CD14-positive monocyte (primary cell): ENCODE measurements around the gene SMPD3. TPM values are rescaled to one million over a fixed set of nuclear protein-coding genes. Genes with fewer than 3 reads are reported as not detected.

Experiments
- DNase-seq, 3 donors: peaks; one replicate each; pipeline ENCODE4 v3.0.0-alpha.2; 2011 to 2022
- H2AFZ ChIP-seq: 2 replicates; pipeline ENCODE4 v1.6.0; 2012; ENCODE audit warnings: mild to moderate bottlenecking, low read depth, low read length, inconsistent platforms; ENCODE audit not compliant: insufficient read depth, poor library complexity, severe bottlenecking
- H3K27ac ChIP-seq, 2 donors: 1 replicate in 1 of 2; 2 replicates in 1 of 2; pipeline ENCODE4 v1.5.1; 2012 to 2013; ENCODE audit warnings: low read length in 2 of 2, control low read depth in 1 of 2, inconsistent platforms in 1 of 2, low read depth in 1 of 2, mild to moderate bottlenecking in 1 of 2
- H3K27me3 ChIP-seq, 2 donors: one replicate each; pipeline versions ENCODE4 v1.6.0 to v1.6.1; 2011 to 2013; ENCODE audit warnings: low read length in 2 of 2; ENCODE audit not compliant: control insufficient read depth in 2 of 2, insufficient read depth in 2 of 2
- H3K36me3 ChIP-seq, 2 donors: replicated peaks in 1 of 2; 1 replicate in 1 of 2; 2 replicates in 1 of 2; pipeline versions ENCODE4 v1.5.1 to v1.6.1; 2012 to 2013; ENCODE audit warnings: low read length in 2 of 2, control low read depth in 1 of 2, inconsistent platforms in 1 of 2, mild to moderate bottlenecking in 1 of 2; ENCODE audit not compliant: insufficient read depth in 2 of 2, control insufficient read depth in 1 of 2
- H3K4me1 ChIP-seq, 2 donors: 1 replicate in 1 of 2; 2 replicates in 1 of 2; pipeline versions ENCODE4 v1.5.1 to v1.6.1; 2012 to 2013; ENCODE audit warnings: low read length in 2 of 2, control low read depth in 1 of 2, inconsistent platforms in 1 of 2, mild to moderate bottlenecking in 1 of 2, moderate library complexity in 1 of 2; ENCODE audit not compliant: insufficient read depth in 2 of 2, control insufficient read depth in 1 of 2
- H3K4me2 ChIP-seq: replicated peaks from 2 replicates; pipeline ENCODE3; 2012; ENCODE audit warnings: low read length, moderate library complexity, mild to moderate bottlenecking; ENCODE audit not compliant: poor library complexity, severe bottlenecking; ENCODE audit errors: extremely low read depth
- H3K4me3 ChIP-seq, 3 experiments: fragments of 200-600 bp in 1 of 3; sonication (generic) in 1 of 3; replicated peaks in 1 of 3; 1 replicate in 2 of 3; 2 replicates in 1 of 3; pipeline ENCODE4 v1.5.1; 2011 to 2013; ENCODE audit warnings: low read length in 3 of 3, mild to moderate bottlenecking in 3 of 3, control low read depth in 2 of 3, low read depth in 2 of 3, inconsistent platforms in 1 of 3, moderate library complexity in 1 of 3
- H3K79me2 ChIP-seq: 2 replicates; pipeline ENCODE4 v1.6.0; 2012; ENCODE audit warnings: mild to moderate bottlenecking, control low read depth, inconsistent platforms, low read length, moderate library complexity; ENCODE audit not compliant: insufficient read depth
- H3K9ac ChIP-seq: 2 replicates; pipeline ENCODE4 v1.6.0; 2017; ENCODE audit warnings: low read length, mild to moderate bottlenecking; ENCODE audit not compliant: insufficient read depth, poor library complexity, severe bottlenecking
- H3K9me3 ChIP-seq, 2 donors: replicated peaks in 1 of 2; 1 replicate in 1 of 2; 2 replicates in 1 of 2; pipeline versions ENCODE4 v1.5.1 to v1.6.1; 2012 to 2013; ENCODE audit warnings: low read length in 2 of 2, control low read depth in 1 of 2; ENCODE audit not compliant: control insufficient read depth in 1 of 2, insufficient read depth in 1 of 2
- H4K20me1 ChIP-seq: 2 replicates; pipeline ENCODE4 v1.6.0; 2012; ENCODE audit warnings: mild to moderate bottlenecking, low read length, control low read depth, moderate library complexity; ENCODE audit not compliant: insufficient read depth
- H3K27ac Mint-ChIP-seq, 7 donors: one replicate each; pipeline ENCODE4 v1.8.0; 2020; ENCODE audit warnings: mild to moderate bottlenecking in 7 of 7, mixed read lengths in 7 of 7, moderate library complexity in 6 of 7, inconsistent platforms in 2 of 7
- H3K27me3 Mint-ChIP-seq, 3 donors: one replicate each; pipeline ENCODE4 v1.8.0; 2021 to 2022; ENCODE audit warnings: low read depth in 3 of 3, mild to moderate bottlenecking in 3 of 3, mixed read lengths in 3 of 3, moderate library complexity in 3 of 3, inconsistent platforms in 1 of 3
- H3K36me3 Mint-ChIP-seq, 2 donors: one replicate each; pipeline ENCODE4 v1.8.0; 2020; ENCODE audit warnings: mixed read lengths in 2 of 2, inconsistent platforms in 1 of 2, mild to moderate bottlenecking in 1 of 2
- H3K4me1 Mint-ChIP-seq: one replicate; pipeline ENCODE4 v1.8.0; 2020; ENCODE audit warnings: mild to moderate bottlenecking, mixed read lengths
- H3K4me3 Mint-ChIP-seq, 2 donors: one replicate each; pipeline ENCODE4 v1.8.0; 2020; ENCODE audit warnings: mild to moderate bottlenecking in 2 of 2, mixed read lengths in 2 of 2, moderate library complexity in 1 of 2
- H3K9me3 Mint-ChIP-seq, 7 donors: one replicate each; pipeline ENCODE4 v1.8.0; 2020 to 2022; ENCODE audit warnings: mixed read lengths in 7 of 7, mild to moderate bottlenecking in 6 of 7, moderate library complexity in 6 of 7, inconsistent platforms in 2 of 7
- CTCF ChIP-seq: fragments of 200-600 bp; IDR thresholded peaks from one replicate; pipeline ENCODE4 v1.8.0; 2022; ENCODE audit warnings: antibody characterized with exemption, mild to moderate bottlenecking
- WGBS: methylation state at CpG from one replicate; pipeline ENCODE4 v1.1.5; 2013; ENCODE audit warnings: missing lambda C conversion rate; ENCODE audit not compliant: insufficient coverage; 5-methylcytosine and 5-hydroxymethylcytosine counted together
- intact Hi-C, 2 donors: fragments of 100-400 bp; cut with micrococcal nuclease; formaldehyde crosslinking; loops; one replicate each; pipeline versions ENCODE4 v1.15.0 to v1.15.1; 2023
- polyA plus RNA-seq, 3 donors: library from polyadenylated mRNA; depleted of rRNA in 1 of 3; unstranded in 2 of 3; stranded (reverse) in 1 of 3; fragments of 300-500 nt in 2 of 3; fragments of >200 nt in 1 of 3; fragmentation: Illumina TruSeq in 2 of 3; gene quantifications; 1 replicate in 2 of 3; 2 replicates in 1 of 3; pipeline ENCODE4 v1.2.3, GENCODE V29; 2012 to 2021

The SMPD3 gene
- polyA plus RNA-seq, 3 donors: 0.40 to 1.1 (median 0.51) TPM

- no peak for TF ChIP-seq CTCF
- no peak for DNase-seq
- H2AFZ ChIP-seq: no peak overlapping the region
- H3K79me2 ChIP-seq: no peaks in the 10 kb centered on the region
- no peak overlapping the region for H3K27ac Mint-ChIP-seq
- no peaks in the 10 kb centered on the region for H3K9me3 Mint-ChIP-seq
- no peak overlapping the region for H3K4me3 Mint-ChIP-seq
- peaks cover 83 to 89% of the 10 kb centered on the region in 2 donors for H3K36me3 Mint-ChIP-seq
- no peak overlapping the region for H3K4me2 ChIP-seq
- no peaks in the 10 kb centered on the region for H3K9me3 ChIP-seq
- intact Hi-C loops: no loop called here
- peaks cover 24% of the 10 kb centered on the region for H3K4me1 Mint-ChIP-seq
- H3K27me3 Mint-ChIP-seq: peaks cover 6 to 20% (median 12%) of the 10 kb centered on the region in 3 donors
- H3K27ac ChIP-seq: no peak overlapping the region
- no peaks in the 10 kb centered on the region for H3K27me3 ChIP-seq
- H3K4me1 ChIP-seq: peaks cover 18 to 20% of the 10 kb centered on the region in 2 donors
- no peak overlapping the region for H3K9ac ChIP-seq
- no peaks in the 10 kb centered on the region for H4K20me1 ChIP-seq
- no peak overlapping the region for H3K4me3 ChIP-seq
- H3K36me3 ChIP-seq: peaks cover 73 to 84% of the 10 kb centered on the region in 2 donors
- WGBS: 91% methylated on average over 13 of the region's 13 CpGs
Observed at GRCh38 chr16:68353366-68353765, 94.9 kb downstream of the SMPD3 start.

DNA sequence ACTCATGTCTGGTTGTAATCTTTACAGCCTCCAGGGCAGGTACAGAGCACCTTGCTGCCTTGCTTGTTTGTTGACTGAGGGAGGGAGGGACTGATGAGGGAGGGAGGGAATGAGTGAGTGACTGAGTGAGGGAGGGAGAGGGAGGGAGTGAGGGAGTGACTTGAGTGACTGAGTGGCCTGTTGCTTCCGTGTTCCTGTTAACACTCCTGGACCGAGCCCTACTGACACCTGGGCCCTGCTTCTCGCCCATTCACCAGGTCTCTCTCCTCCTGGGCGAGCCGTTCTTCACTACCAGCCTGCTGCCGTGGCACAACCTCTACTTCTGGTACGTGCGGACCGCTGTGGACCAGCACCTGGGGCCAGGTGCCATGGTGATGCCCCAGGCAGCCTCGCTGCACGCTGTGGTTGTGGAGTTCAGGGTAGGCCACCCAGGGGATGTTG lies 96.3 kb downstream of the SMPD3 start:
- WGBS: 99% methylated on average over 9 of the region's 11 CpGs
- H3K4me3 ChIP-seq: no peak overlapping the region
- no peaks in the 10 kb centered on the region for H4K20me1 ChIP-seq
- no peaks in the 10 kb centered on the region for H3K9me3 ChIP-seq
- no peak overlapping the region for H3K27ac Mint-ChIP-seq
- H3K9ac ChIP-seq: no peak overlapping the region
- no peak overlapping the region for H3K4me2 ChIP-seq
- H3K79me2 ChIP-seq: no peaks in the 10 kb centered on the region
- intact Hi-C loops: no loop called here
- peaks cover 6 to 16% (median 8%) of the 10 kb centered on the region in 3 donors for H3K27me3 Mint-ChIP-seq
- peaks cover 65 to 84% of the 10 kb centered on the region in 2 donors for H3K36me3 ChIP-seq
- TF ChIP-seq CTCF: no peak
- H3K4me3 Mint-ChIP-seq: no peak overlapping the region
- no peak overlapping the region for H2AFZ ChIP-seq
- H3K36me3 Mint-ChIP-seq: peaks cover 83 to 89% of the 10 kb centered on the region in 2 donors
- no peak overlapping the region for H3K27ac ChIP-seq
- no peaks in the 10 kb centered on the region for H3K9me3 Mint-ChIP-seq
- no peaks in the 10 kb centered on the region for H3K27me3 ChIP-seq
- H3K4me1 Mint-ChIP-seq: peaks cover 19% of the 10 kb centered on the region
- peaks cover 17 to 18% of the 10 kb centered on the region in 2 donors for H3K4me1 ChIP-seq
- DNase-seq: no peak
